HepG2 (cell line): ENCODE data around the gene UBALD1. TPM values are rescaled to one million over a fixed set of nuclear protein-coding genes. Genes with fewer than 3 reads are reported as not detected.

Source experiments
- ATAC-seq: fragments of 200-7000 bp; cut with Tn5 transposase; 3 replicates; pipeline ENCODE4 v1.9.1; 2020; ENCODE audit warnings: mild to moderate bottlenecking, moderate library complexity
- BruUV-seq: library from RNA; stranded (reverse); fragments of 400-500 nt; replicated peaks from 2 replicates; lab custom pipeline; 2021; lab: Mats Ljungman, UMichigan
- CTCF ChIA-PET: fragments of 300-600 bp; formaldehyde crosslinking; extraction: SDS; loops from one replicate; lab custom pipeline; 2021; ENCODE audit warnings: low total read pairs, inconsistent platforms, low intra/inter-chr PET ratio; lab: Yijun Ruan, JAX
- POLR2A ChIA-PET: fragments of 350-600 bp; sonication (Branson Sonifier 250); formaldehyde crosslinking; loops from one replicate; lab custom pipeline; 2020; ENCODE audit warnings: antibody characterized with exemption, inconsistent platforms; lab: Yijun Ruan, JAX
- DNase-seq: peaks from one replicate; pipeline ENCODE4 v3.0.0-alpha.2; 2015; ENCODE audit warnings: low spot score
- FAIRE-seq: peaks from 3 replicates; lab custom pipeline; 2011; peaks lifted over from hg19 to GRCh38; lab: Jason Lieb, UNC
- H2AFZ ChIP-seq: one replicate; pipeline ENCODE4 v1.6.1; 2011; ENCODE audit warnings: low read length, inconsistent platforms
- H3K27ac ChIP-seq: fragments of 300-600 bp; 3 replicates; pipeline ENCODE4 v1.8.0; 2011; ENCODE audit warnings: mixed run types, mild to moderate bottlenecking, mixed read lengths, low read length, inconsistent platforms; ENCODE audit not compliant: insufficient read depth; ENCODE audit errors: extremely low read length
- H3K27me3 ChIP-seq, 2 experiments: fragments of 200-600 bp in 1 of 2; 2 replicates in 1 of 2; 3 replicates in 1 of 2; pipeline versions ENCODE4 v1.6.0 to v1.8.0; 2011; ENCODE audit warnings: low read length in 2 of 2, mild to moderate bottlenecking in 2 of 2, moderate library complexity in 2 of 2, inconsistent platforms in 1 of 2; ENCODE audit not compliant: insufficient read depth in 2 of 2, control insufficient read depth in 1 of 2
- H3K36me3 ChIP-seq, 2 experiments: fragments of 200-600 bp in 1 of 2; replicated peaks in 1 of 2; 2 replicates in 1 of 2; 3 replicates in 1 of 2; pipeline versions ENCODE4 v1.5.1 to v1.8.0; 2011; ENCODE audit warnings: low read length in 2 of 2, inconsistent platforms in 1 of 2; ENCODE audit not compliant: insufficient read depth in 2 of 2, control insufficient read depth in 1 of 2
- H3K4me1 ChIP-seq: 2 replicates; pipeline ENCODE4 v1.5.1; 2012; ENCODE audit warnings: low read length, inconsistent platforms; ENCODE audit not compliant: insufficient read depth
- H3K4me2 ChIP-seq: 2 replicates; pipeline ENCODE4 v1.6.0; 2011; ENCODE audit warnings: low read depth, low read length, inconsistent platforms
- H3K4me3 ChIP-seq, 3 experiments: fragments of 200-600 bp in 1 of 3; sonication (generic), shearing (Covaris generic) in 1 of 3; replicated peaks in 1 of 3; 2 replicates each; pipeline ENCODE4 v1.5.1; 2011 to 2016; ENCODE audit warnings: low read length in 3 of 3, inconsistent platforms in 2 of 3, low read depth in 2 of 3, mild to moderate bottlenecking in 2 of 3, control low read depth in 1 of 3, mixed read lengths in 1 of 3; ENCODE audit not compliant: insufficient read depth in 1 of 3
- H3K79me2 ChIP-seq: one replicate; pipeline ENCODE4 v1.6.1; 2011; ENCODE audit warnings: low read length, inconsistent platforms; ENCODE audit not compliant: insufficient read depth
- H3K9ac ChIP-seq: 2 replicates; pipeline ENCODE4 v1.6.0; 2011; ENCODE audit warnings: mild to moderate bottlenecking, low read depth, low read length, inconsistent platforms; ENCODE audit not compliant: insufficient read depth
- H3K9me3 ChIP-seq: 2 replicates; pipeline ENCODE4 v1.5.1; 2012; ENCODE audit warnings: mild to moderate bottlenecking, low read length
- H4K20me1 ChIP-seq: 2 replicates; pipeline ENCODE4 v1.6.0; 2011; ENCODE audit warnings: inconsistent platforms, mild to moderate bottlenecking, low read length, moderate library complexity; ENCODE audit not compliant: insufficient read depth
- AGO2 ChIP-seq: fragments of 200-400 bp; formaldehyde crosslinking; optimal IDR thresholded peaks from 2 replicates; pipeline ENCODE3; 2017; ENCODE audit warnings: mild to moderate bottlenecking, low read depth, low read length, moderate library complexity
- KLF11 ChIP-seq: IDR thresholded peaks from 2 replicates; pipeline ENCODE4 v1.6.1; 2016; ENCODE audit warnings: missing compliant biosample characterization
- LCORL ChIP-seq, 2 experiments: fragments of 450-650 bp in 1 of 2; sonication (generic) in 1 of 2; formaldehyde crosslinking in 1 of 2; IDR thresholded peaks; 2 replicates each; pipeline versions ENCODE4 v1.5.0 to v1.6.1; 2017 to 2020; ENCODE audit warnings: antibody characterized with exemption in 1 of 2, missing genetic modification reagents in 1 of 2
- NAIF1 ChIP-seq: sonication (generic); formaldehyde crosslinking; IDR thresholded peaks from 2 replicates; pipeline ENCODE4 v1.5.0; 2020; ENCODE audit warnings: mild to moderate bottlenecking, missing genetic modification reagents, borderline replicate concordance
- ZFP36 ChIP-seq: fragments of 150-350 bp; IDR thresholded peaks from 2 replicates; pipeline ENCODE4 v1.6.1; 2018; ENCODE audit warnings: borderline replicate concordance, low read length, low read depth; ENCODE audit not compliant: partially characterized antibody
- ZNF556 ChIP-seq: sonication (generic); formaldehyde crosslinking; IDR thresholded peaks from 2 replicates; pipeline ENCODE4 v1.4.0; 2020; ENCODE audit warnings: mild to moderate bottlenecking, missing genetic modification reagents, borderline replicate concordance
- ZNF678 ChIP-seq: sonication (generic); formaldehyde crosslinking; IDR thresholded peaks from 2 replicates; pipeline ENCODE4 v1.4.0; 2020; ENCODE audit warnings: mild to moderate bottlenecking, missing genetic modification reagents
- ZNF772 ChIP-seq: sonication (generic); formaldehyde crosslinking; IDR thresholded peaks from 2 replicates; pipeline ENCODE4 v1.5.0; 2020; ENCODE audit warnings: mild to moderate bottlenecking, missing genetic modification reagents
- WGBS: methylation state at CpG from one replicate; pipeline ENCODE4 v1.1.6; 2017; ENCODE audit warnings: low lambda C conversion rate; 5-methylcytosine and 5-hydroxymethylcytosine counted together
- in situ Hi-C: cut with HindIII; loops from 2 replicates; pipeline ENCODE4 v1.10.0; 2017; ENCODE audit warnings: low pct_unique_long_range_greater_than_20kb; ENCODE audit not compliant: extremely low pct_ligation_motif_present
- intact Hi-C: fragments of 100-400 bp; cut with micrococcal nuclease; formaldehyde crosslinking; loops from one replicate; pipeline ENCODE4 v1.10.0; 2022; ENCODE audit not compliant: unreplicated experiment
- polyA plus RNA-seq, 8 experiments: library from polyadenylated mRNA; depleted of rRNA in 3 of 8; stranded (reverse) in 7 of 8; unstranded in 1 of 8; fragments of >200 nt; fragmentation: Illumina TruSeq in 4 of 8; extraction: Trizol in 4 of 8; gene quantifications; 2 replicates each; pipeline versions ENCODE4 v1.2.1 to v1.2.3, GENCODE V29; 2011 to 2016; ENCODE audit warnings: low read depth in 4 of 8, missing spikeins in 1 of 8, mixed read lengths in 1 of 8; ENCODE audit not compliant: insufficient read depth in 1 of 8
- total RNA-seq, 5 experiments: library from RNA; depleted of rRNA; stranded (reverse); fragments of >200 nt; fragmentation: Illumina TruSeq; extraction: Trizol; gene quantifications; 2 replicates each; pipeline ENCODE4 v1.2.3, GENCODE V29; 2016; ENCODE audit warnings: low read depth in 1 of 5
- TF ChIP-seq, protein P1 (sequence below): sonication (generic); formaldehyde crosslinking; IDR thresholded peaks from 2 replicates; pipeline ENCODE4 v1.9.0; 2022; ENCODE audit warnings: low read depth, missing genetic modification reagents

Gene UBALD1
- total and polyA plus RNA-seq, 2 of the 13 experiments (the other 11 are each of a cell fraction or from before 2014, with no cell fraction given), result 6.8 to 12.3 TPM

DNA sequence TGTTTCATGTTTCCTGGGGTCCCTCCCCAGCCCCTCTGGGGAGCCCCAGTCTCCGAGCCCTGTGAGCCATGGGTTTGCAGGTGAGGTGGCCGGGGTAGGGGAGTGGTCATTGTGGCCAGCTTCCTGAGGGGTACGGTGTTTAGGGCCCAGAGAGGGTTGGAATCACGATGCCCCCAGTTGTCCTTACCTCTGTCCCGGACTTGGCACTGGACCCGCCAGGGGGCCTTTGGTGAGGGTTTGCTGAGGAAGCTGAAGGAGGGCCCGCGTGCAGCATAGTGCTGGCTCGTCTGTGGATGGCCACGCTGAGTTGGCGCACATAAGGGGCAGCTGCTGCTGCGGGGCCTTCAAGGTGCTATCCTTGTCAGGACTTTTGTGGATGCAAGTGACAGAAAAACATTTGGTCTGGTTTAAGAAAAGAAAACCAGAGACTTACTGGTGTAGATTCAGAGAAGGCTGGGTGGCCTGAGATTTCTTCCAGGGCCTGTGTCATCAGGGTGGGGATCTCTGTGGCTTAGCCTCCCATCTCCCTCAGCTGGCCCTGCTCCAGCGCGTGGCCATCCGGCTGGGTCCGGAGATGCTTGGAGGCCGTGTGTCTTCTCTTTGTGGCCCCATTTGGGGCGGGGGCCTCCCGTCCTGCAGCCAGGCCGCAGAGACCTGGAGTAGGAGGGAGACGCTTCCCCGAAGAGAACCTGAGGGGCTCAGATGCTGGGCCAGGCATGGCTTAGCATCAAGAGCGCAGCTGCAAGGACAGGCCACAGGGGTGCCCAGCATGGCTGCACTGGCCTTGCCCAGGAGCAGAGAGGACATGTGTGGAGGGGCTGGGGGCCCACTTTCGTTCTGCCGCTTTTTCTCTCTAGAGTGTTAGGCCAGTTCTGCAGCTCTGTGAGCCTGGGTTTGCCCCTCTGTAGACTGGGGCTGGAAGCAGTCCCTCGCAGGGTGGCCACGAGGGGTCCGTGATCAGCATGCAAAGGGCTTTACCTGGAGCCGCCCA lies 45.0 kb upstream of the UBALD1 start:
- ChIA-PET CTCF (no interaction called here), POLR2A (interaction anchor here (1.0 to 1.3 kb wide), 2 partner anchors 35 to 184 kb away, joined by 3 read pairs; partner anchors contain the start of gene HMOX2)
- intact Hi-C loops, result no loop called here
- no peaks in the 10 kb centered on the region for H3K27me3 ChIP-seq
- H3K4me3 ChIP-seq, result no peak overlapping the region
- ATAC-seq (no peak), FAIRE-seq (no peak), DNase-seq (no peak)
- H4K20me1 ChIP-seq, result no peaks in the 10 kb centered on the region
- BruUV-seq, result TSS peak; percentile 15
- no peak for TF ChIP-seq ZNF556 (CRISPR knock-in tag)
- no peak for TF ChIP-seq NAIF1 (CRISPR knock-in tag)
- TF ChIP-seq, protein P1, sequence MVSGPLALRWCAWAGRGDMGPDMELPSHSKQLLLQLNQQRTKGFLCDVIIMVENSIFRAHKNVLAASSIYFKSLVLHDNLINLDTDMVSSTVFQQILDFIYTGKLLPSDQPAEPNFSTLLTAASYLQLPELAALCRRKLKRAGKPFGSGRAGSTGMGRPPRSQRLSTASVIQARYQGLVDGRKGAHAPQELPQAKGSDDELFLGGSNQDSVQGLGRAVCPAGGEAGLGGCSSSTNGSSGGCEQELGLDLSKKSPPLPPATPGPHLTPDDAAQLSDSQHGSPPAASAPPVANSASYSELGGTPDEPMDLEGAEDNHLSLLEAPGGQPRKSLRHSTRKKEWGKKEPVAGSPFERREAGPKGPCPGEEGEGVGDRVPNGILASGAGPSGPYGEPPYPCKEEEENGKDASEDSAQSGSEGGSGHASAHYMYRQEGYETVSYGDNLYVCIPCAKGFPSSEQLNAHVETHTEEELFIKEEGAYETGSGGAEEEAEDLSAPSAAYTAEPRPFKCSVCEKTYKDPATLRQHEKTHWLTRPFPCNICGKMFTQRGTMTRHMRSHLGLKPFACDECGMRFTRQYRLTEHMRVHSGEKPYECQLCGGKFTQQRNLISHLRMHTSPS (CRISPR knock-in tag), result 0 out of 2 replicates have a peak, but pooled peaks have one; percentile 5
- TF ChIP-seq LCORL (IDR thresholded peaks at IDR 0.05), result no peak
- no peak for TF ChIP-seq LCORL (CRISPR knock-in tag; IDR thresholded peaks at IDR 0.05)
- TF ChIP-seq ZNF772 (CRISPR knock-in tag), result no peak
- no peak for TF ChIP-seq ZFP36
- TF ChIP-seq KLF11, result no peak
- TF ChIP-seq AGO2, result peak; percentile 35
- TF ChIP-seq ZNF678 (CRISPR knock-in tag), result no peak
- H3K36me3 ChIP-seq, result peaks cover 26 to 31% of the 10 kb centered on the region in 2 experiments; a peak in 4 of 5 replicates
- H3K9me3 ChIP-seq, result no peaks in the 10 kb centered on the region
- no peak overlapping the region for H3K9ac ChIP-seq
- H3K79me2 ChIP-seq, result peaks cover 2% of the 10 kb centered on the region
- peaks cover 69% of the 10 kb centered on the region for H3K4me1 ChIP-seq
- peak overlapping the region; percentile 10; the same call in 1 of the 2 replicates for H3K4me2 ChIP-seq
- H2AFZ ChIP-seq, result no peak overlapping the region
- peak overlapping the region; percentile 68 for H3K27ac ChIP-seq
- 95% methylated on average over 23 of the region's 29 CpGs for WGBS
- in situ Hi-C loops, result loop anchor here (5.0 kb wide), 1 partner anchor 42 kb away; no protein-coding TSS in a partner anchor
